ENCODE results near the gene CAP1. TPM values are rescaled to one million over a fixed set of nuclear protein-coding genes. Genes with fewer than 3 reads are reported as not detected.
A peak's percentile ranks its signal among the peaks of the same experiment; 100 is the strongest.

CAP1 gene
- total RNA-seq, 1 donor from 2014 or later: 252 TPM

- H3K4me3 ChIP-seq: no peak overlapping the region
- intact Hi-C loops (cut with DNase I): no loop called here
- no peak for TF ChIP-seq CTCF (IDR thresholded peaks at IDR 0.05)
Measured at GRCh38 chr1:40057310-40058030, 16.9 kb downstream of the CAP1 start.

DNA sequence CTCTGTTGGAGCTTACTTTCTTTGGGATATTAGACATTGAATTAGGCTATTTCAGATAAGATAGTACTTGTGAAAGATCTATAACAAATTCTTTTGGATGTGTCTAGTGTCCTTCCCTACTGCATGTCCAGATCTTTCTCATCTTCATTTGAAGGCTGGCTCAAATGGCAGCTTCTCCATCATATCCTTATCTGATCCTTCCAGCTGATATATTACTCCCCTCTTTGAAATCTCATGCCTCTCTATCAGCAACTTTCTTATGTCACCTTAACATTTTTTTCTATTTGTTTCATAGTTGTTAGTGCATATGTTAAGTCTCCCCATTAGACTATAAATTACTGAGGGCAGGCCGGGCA lies 17.5 kb downstream of the CAP1 start:
- Histone ChIP-seq H3K36me3 (peaks cover 22 to 44% of the 10 kb centered on the region in 2 donors), H3K4me3 (no peak overlapping the region), H3K27ac (peak overlapping the region; percentile 36 to 37), H3K4me1 (peaks cover 15 to 55% of the 10 kb centered on the region in 2 donors), H3K27me3 (no peaks in the 10 kb centered on the region), H3K9me3 (no peaks in the 10 kb centered on the region)
- no peak for DNase-seq (ENCODE audit: low spot score in 2 of 2)
- intact Hi-C loops (cut with DNase I): no loop called here
- TF ChIP-seq CTCF (IDR thresholded peaks at IDR 0.05): no peak

More at GRCh38 chr1:40057310-40058030, 16.9 kb downstream of the CAP1 start:
- Histone ChIP-seq H3K9me3 (no peaks in the 10 kb centered on the region), H3K27me3 (no peaks in the 10 kb centered on the region), H3K36me3 (peaks cover 17 to 38% of the 10 kb centered on the region in 2 donors), H3K4me1 (peaks cover 15 to 57% of the 10 kb centered on the region in 2 donors), H3K27ac (peak overlapping the region; percentile 33 to 36)
- DNase-seq (ENCODE audit: low spot score in 2 of 2): no peak

DNA sequence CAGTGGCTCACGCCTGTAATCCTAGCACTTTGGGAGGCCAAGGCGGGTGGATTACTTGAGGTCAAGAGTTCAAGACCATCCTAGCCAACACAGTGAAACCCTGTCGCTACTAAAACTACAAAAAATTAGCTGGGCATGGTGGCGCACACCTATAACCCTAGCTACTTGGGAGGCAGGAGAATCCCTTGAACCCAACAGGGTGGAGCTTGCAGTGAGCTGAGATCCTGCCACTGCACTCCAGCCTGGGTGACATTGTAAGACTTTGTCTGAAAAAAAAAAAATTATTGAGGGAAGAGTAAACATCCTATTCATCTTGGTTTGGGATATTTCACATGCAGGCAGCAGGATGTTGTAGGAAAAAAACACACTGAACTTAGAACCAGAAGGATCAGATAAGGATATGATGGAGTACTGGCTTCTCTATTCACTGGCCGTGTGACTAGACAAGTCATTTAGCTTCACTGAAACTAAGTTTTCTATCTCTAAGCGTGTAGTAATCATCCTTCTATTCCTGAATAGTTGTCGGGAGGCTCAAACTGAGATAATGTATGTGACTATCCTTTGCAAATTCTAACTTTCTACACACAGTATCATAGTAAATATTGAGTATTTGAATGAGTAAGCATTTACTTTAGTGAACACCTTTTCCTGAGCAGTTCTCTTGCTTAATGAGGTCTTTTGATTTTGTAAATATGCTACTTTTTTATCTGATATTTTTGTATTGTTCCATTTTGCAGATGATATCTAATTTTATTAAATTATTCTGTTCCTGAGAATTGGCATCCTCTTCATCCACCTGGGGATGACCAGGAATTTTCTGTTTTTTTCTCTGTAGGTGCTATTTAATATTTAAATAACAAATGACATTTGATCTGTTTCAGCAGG lies 18.2 kb downstream of the CAP1 start:
- intact Hi-C loops (cut with DNase I): no loop called here
- H3K27me3 ChIP-seq: no peaks in the 10 kb centered on the region
- no peak overlapping the region for H3K4me3 ChIP-seq
- H3K4me1 ChIP-seq: peaks cover 15 to 48% of the 10 kb centered on the region in 2 donors
- no peak for DNase-seq (ENCODE audit: low spot score in 2 of 2)
- peak overlapping the region; percentile 36 to 37 for H3K27ac ChIP-seq
- no peaks in the 10 kb centered on the region for H3K9me3 ChIP-seq
- peaks cover 28 to 49% of the 10 kb centered on the region in 2 donors for H3K36me3 ChIP-seq
- no peak for TF ChIP-seq CTCF (IDR thresholded peaks at IDR 0.05)

- Histone ChIP-seq H3K27ac (peak overlapping the region; percentile 36), H3K27me3 (no peaks in the 10 kb centered on the region), H3K36me3 (peaks cover 36 to 57% of the 10 kb centered on the region in 2 donors), H3K4me1 (peaks cover 15 to 47% of the 10 kb centered on the region in 2 donors), H3K9me3 (no peaks in the 10 kb centered on the region), H3K4me3 (peak overlapping the region in 1 of 2 donors; percentile 1)
- DNase-seq (ENCODE audit: low spot score in 2 of 2): no peak
- TF ChIP-seq CTCF (IDR thresholded peaks at IDR 0.05): no peak
- intact Hi-C loops (cut with DNase I): no loop called here
Measured at GRCh38 chr1:40059338-40059959, 18.9 kb downstream of the CAP1 start.

DNA sequence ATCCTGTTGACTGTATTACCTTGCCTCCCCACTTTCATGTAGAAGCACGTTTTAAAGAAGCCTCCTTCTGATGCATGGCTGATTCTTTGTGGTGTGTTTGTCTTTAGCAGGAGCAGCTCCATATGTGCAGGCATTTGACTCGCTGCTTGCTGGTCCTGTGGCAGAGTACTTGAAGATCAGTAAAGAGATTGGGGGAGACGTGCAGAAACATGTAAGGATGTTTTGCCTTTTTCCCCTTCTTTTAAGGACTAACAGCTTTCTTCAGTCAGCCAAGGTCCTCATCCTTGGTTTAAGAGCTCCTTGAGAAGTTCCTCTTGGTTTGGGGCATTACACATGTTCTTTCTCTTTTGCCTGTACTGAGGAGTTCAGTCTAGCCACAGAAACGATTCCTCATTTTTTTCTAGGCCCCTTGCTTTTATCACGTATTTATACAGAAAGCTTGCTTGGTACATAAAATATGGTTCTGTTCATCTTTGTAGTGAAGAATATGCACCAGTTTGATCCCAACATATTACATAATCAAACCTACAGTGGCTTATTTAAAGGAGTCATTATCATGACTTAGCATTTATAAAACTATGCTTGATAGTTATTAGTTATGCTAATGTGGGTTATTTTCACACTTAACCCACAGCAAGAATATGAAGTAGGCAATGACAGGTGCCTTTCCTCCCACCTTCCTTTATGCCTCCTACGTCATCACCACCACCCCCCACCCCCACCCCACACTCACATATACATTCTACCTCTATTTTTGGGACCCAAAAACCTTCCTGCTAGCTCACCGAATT lies 19.6 kb downstream of the CAP1 start:
- peak overlapping the region; percentile 36 for H3K27ac ChIP-seq
- TF ChIP-seq CTCF (IDR thresholded peaks at IDR 0.05): no peak
- peak overlapping the region in 1 of 2 donors; percentile 1 for H3K4me3 ChIP-seq
- H3K4me1 ChIP-seq: peaks cover 15 to 43% of the 10 kb centered on the region in 2 donors
- peaks cover 43 to 64% of the 10 kb centered on the region in 2 donors for H3K36me3 ChIP-seq
- H3K27me3 ChIP-seq: no peaks in the 10 kb centered on the region
- H3K9me3 ChIP-seq: no peaks in the 10 kb centered on the region
- intact Hi-C loops (cut with DNase I): no loop called here
- no peak for DNase-seq (ENCODE audit: low spot score in 2 of 2)

All from ascending aorta (tissue), 2 donors.